B cell (primary cell): ENCODE data around the gene OPN5.

ENCODE experiments used
- EZH2 ChIP-seq: IDR thresholded peaks from 2 replicates; pipeline ENCODE4 v1.6.1; 2012; ENCODE audit warnings: borderline replicate concordance, low read depth, mild to moderate bottlenecking, moderate library complexity, low read length; ENCODE audit not compliant: insufficient read depth, poor library complexity, severe bottlenecking
- TF ChIP-seq, protein P1 (sequence below): fragments of 200-600 bp; IDR thresholded peaks from one replicate; pipeline ENCODE4 v1.8.0; 2022; ENCODE audit warnings: antibody characterized with exemption, mild to moderate bottlenecking

DNA sequence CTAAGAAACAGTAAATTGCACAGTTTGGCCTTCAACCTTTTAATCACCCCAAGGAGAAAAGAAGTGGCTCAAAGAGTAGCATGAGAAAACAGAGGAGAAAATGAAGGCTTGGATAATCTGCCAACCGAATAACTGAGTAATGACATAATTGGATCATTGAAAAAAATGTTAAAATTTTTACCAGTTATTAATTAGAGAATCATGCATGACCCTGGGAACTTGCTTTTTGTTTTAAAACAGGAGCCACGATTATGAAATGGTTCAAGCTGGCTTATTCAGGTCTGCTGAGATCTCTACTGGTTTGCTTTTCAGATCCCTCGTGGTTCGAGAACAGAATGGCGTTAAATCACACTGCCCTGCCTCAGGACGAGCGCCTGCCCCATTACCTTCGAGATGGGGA, at the start of gene OPN5:
- no peak for TF ChIP-seq EZH2
- TF ChIP-seq, protein P1, sequence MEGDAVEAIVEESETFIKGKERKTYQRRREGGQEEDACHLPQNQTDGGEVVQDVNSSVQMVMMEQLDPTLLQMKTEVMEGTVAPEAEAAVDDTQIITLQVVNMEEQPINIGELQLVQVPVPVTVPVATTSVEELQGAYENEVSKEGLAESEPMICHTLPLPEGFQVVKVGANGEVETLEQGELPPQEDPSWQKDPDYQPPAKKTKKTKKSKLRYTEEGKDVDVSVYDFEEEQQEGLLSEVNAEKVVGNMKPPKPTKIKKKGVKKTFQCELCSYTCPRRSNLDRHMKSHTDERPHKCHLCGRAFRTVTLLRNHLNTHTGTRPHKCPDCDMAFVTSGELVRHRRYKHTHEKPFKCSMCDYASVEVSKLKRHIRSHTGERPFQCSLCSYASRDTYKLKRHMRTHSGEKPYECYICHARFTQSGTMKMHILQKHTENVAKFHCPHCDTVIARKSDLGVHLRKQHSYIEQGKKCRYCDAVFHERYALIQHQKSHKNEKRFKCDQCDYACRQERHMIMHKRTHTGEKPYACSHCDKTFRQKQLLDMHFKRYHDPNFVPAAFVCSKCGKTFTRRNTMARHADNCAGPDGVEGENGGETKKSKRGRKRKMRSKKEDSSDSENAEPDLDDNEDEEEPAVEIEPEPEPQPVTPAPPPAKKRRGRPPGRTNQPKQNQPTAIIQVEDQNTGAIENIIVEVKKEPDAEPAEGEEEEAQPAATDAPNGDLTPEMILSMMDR = no peak
